WTC11 (cell line): ENCODE data around the gene ZNF841.

Experiments used
- CTCF ChIP-seq: fragments of 200-600 bp; IDR thresholded peaks from 2 replicates; pipeline ENCODE4 v1.8.0; 2022; ENCODE audit warnings: antibody characterized with exemption
- FOXP1 ChIP-seq: sonication (generic); formaldehyde crosslinking; IDR thresholded peaks from 2 replicates; pipeline ENCODE4 v1.8.0; 2022; ENCODE audit warnings: missing genetic modification reagents, mild to moderate bottlenecking, moderate library complexity, borderline replicate concordance
- GABPB1 ChIP-seq: sonication (generic); formaldehyde crosslinking; IDR thresholded peaks from 2 replicates; pipeline ENCODE4 v1.8.1; 2023; ENCODE audit warnings: mild to moderate bottlenecking, missing genetic modification reagents
- IRF2 ChIP-seq: sonication (generic); formaldehyde crosslinking; IDR thresholded peaks from 2 replicates; pipeline ENCODE4 v1.8.0; 2022; ENCODE audit warnings: low read depth, missing genetic modification reagents, borderline replicate concordance
- MAX ChIP-seq: sonication (generic); formaldehyde crosslinking; IDR thresholded peaks from 2 replicates; pipeline ENCODE4 v1.8.0; 2022; ENCODE audit warnings: mild to moderate bottlenecking, missing genetic modification reagents
- NR3C1 ChIP-seq: sonication (generic); formaldehyde crosslinking; conservative IDR thresholded peaks from 2 replicates; pipeline ENCODE4 v1.8.1; 2023; ENCODE audit warnings: low read depth, mild to moderate bottlenecking, missing genetic modification reagents
- SMAD3 ChIP-seq: sonication (generic); formaldehyde crosslinking; IDR thresholded peaks from 2 replicates; pipeline ENCODE4 v1.8.0; 2022; ENCODE audit warnings: missing genetic modification reagents, mild to moderate bottlenecking, borderline replicate concordance
- STAT6 ChIP-seq: sonication (generic); formaldehyde crosslinking; conservative IDR thresholded peaks from 2 replicates; pipeline ENCODE4 v1.8.1; 2023; ENCODE audit warnings: mild to moderate bottlenecking, low read depth, missing genetic modification reagents, moderate library complexity
- TEAD4 ChIP-seq: sonication (generic); formaldehyde crosslinking; IDR thresholded peaks from 2 replicates; pipeline ENCODE4 v1.8.0; 2022; ENCODE audit warnings: mild to moderate bottlenecking, missing genetic modification reagents
- USF1 ChIP-seq: sonication (generic); formaldehyde crosslinking; IDR thresholded peaks from 2 replicates; pipeline ENCODE4 v1.8.0; 2022; ENCODE audit warnings: mild to moderate bottlenecking, missing genetic modification reagents
- ZNF396 ChIP-seq: fragments of 250-450 bp; sonication (Bioruptor Pico); IDR thresholded peaks from 2 replicates; pipeline ENCODE4 v1.8.0; 2021; ENCODE audit warnings: mild to moderate bottlenecking, moderate library complexity, borderline replicate concordance
- ZNF532 ChIP-seq: fragments of 250-450 bp; sonication (Bioruptor Pico); IDR thresholded peaks from 2 replicates; pipeline ENCODE4 v1.9.0; 2021; ENCODE audit warnings: mild to moderate bottlenecking, borderline replicate concordance

- TF ChIP-seq SMAD3 (CRISPR knock-in tag) (no peak), IRF2 (CRISPR knock-in tag) (no peak), ZNF396 (CRISPR knock-in tag) (no peak), ZNF532 (CRISPR knock-in tag) (no peak), USF1 (CRISPR knock-in tag) (no peak), CTCF (no peak), TEAD4 (CRISPR knock-in tag) (no peak), GABPB1 (no peak), STAT6 (CRISPR knock-in tag) (no peak), FOXP1 (CRISPR knock-in tag) (no peak), MAX (no peak), NR3C1 (CRISPR knock-in tag) (no peak)
Measured at GRCh38 chr19:52114691-52115090, 19.1 kb upstream of the ZNF841 start.
